GM18519 (cell line): ENCODE measurements around the gene DQX1.

ENCODE experiments used
- ATAC-seq: cut with Tn5 transposase; IDR thresholded peaks from one replicate; pipeline ENCODE4 v1.9.1; 2021; ENCODE audit warnings: mild to moderate bottlenecking, moderate library complexity; ENCODE audit not compliant: unreplicated experiment, low FRiP score

Gene DQX1

GRCh38 chr2:74534411-74534810, 8.4 kb upstream of the DQX1 start:
- ATAC-seq, result no peak

- no peak for ATAC-seq
Observed at GRCh38 chr2:74533464-74533863, 7.4 kb upstream of the DQX1 start.

GRCh38 chr2:74532222-74532621, 6.2 kb upstream of the DQX1 start:
- no peak for ATAC-seq

GRCh38 chr2:74531666-74532065, 5.6 kb upstream of the DQX1 start:
- no peak for ATAC-seq

- ATAC-seq, result no peak
Observed at GRCh38 chr2:74530239-74531187, 4.5 kb upstream of the DQX1 start.

- peak; percentile 66 for ATAC-seq
Observed at GRCh38 chr2:74529357-74530238, 3.6 kb upstream of the DQX1 start, which contains the start of the genes AUP1 and HTRA2. Gene AUP1, minus strand, starts transcription at chr2:74529706. Its CDS starts 77 bp downstream, at chr2:74529629. Gene HTRA2, plus strand, starts transcription at chr2:74529933. Its CDS starts 74 bp downstream, at chr2:74530007.

- peak; percentile 5 for ATAC-seq
Observed at GRCh38 chr2:74528600-74529356, 2.7 kb upstream of the DQX1 start.

GRCh38 chr2:74527741-74528140, 1.7 kb upstream of the DQX1 start:
- no peak for ATAC-seq

GRCh38 chr2:74526649-74527230, 709 bp upstream of the DQX1 start:
- ATAC-seq, result no peak

- ATAC-seq, result no peak
Observed at GRCh38 chr2:74524955-74525716, 895 bp downstream of the DQX1 start.

- ATAC-seq, result no peak
Observed at GRCh38 chr2:74524005-74524404, 2.0 kb downstream of the DQX1 start.

GRCh38 chr2:74522516-74522915, 3.5 kb downstream of the DQX1 start:
- no peak for ATAC-seq

- no peak for ATAC-seq
Observed at GRCh38 chr2:74516650-74517049, 9.4 kb downstream of the DQX1 start.

- ATAC-seq, result no peak
Observed at GRCh38 chr2:74515981-74516633, 9.9 kb downstream of the DQX1 start.

GRCh38 chr2:74515271-74515980, 10.6 kb downstream of the DQX1 start:
- ATAC-seq, result no peak

- ATAC-seq, result no peak
Observed at GRCh38 chr2:74514368-74515270, 11.4 kb downstream of the DQX1 start, which contains the start of gene TLX2. Gene TLX2, plus strand, starts transcription at chr2:74514450. Its CDS starts 357 bp downstream, at chr2:74514807.
